Measurements from ENCODE around the gene GPR146.
"Not testable (repeated sequence)": the region's sequence is repeated elsewhere in the genome, so short reads cannot be mapped to it uniquely, and the experiment has no call there.

Gene GPR146

DNA sequence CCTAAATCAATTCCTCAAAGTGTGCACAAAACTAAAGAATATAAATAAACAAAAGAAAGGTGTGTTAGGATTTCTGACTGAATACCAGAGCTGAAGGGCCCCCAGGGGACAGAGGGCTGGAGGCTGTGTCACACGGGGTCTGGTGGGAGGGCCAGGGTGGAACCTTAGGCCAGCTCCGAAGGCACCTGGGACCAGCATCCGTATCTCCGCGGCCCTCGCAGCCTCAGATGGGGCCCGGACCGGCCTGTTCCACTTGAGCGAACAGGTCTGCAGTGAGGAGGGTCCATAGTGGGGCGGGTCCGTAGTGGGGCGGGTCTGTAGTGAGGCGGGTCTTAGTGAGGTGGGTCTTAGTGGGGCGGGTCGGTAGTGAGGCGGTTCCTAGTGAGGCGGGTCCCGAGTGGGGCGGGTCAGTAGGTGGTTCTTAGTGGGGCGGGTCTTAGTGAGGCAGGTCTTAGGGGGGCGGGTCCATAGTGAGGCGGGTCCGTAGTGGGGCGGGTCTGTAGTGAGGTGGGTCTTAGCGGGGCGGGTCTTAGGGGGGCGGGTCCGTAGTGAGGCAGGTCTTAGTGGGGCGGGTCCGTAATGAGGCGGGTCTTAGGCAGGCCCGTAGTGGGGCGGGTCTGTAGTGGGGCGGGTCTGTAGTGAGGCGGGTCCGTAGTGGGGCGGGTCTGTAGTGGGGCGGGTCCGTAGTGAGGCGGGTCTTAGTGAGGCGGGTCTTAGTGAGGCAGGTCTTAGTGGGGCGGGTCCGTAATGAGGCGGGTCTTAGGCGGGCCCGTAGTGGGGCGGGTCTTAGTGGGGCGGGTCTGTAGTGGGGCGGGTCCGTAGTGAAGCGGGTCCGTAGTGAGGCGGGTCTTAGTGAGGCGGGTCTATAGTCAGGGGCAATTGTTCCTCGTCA lies 15.1 kb downstream of the GPR146 start:
- no peak for DNase-seq

DNA sequence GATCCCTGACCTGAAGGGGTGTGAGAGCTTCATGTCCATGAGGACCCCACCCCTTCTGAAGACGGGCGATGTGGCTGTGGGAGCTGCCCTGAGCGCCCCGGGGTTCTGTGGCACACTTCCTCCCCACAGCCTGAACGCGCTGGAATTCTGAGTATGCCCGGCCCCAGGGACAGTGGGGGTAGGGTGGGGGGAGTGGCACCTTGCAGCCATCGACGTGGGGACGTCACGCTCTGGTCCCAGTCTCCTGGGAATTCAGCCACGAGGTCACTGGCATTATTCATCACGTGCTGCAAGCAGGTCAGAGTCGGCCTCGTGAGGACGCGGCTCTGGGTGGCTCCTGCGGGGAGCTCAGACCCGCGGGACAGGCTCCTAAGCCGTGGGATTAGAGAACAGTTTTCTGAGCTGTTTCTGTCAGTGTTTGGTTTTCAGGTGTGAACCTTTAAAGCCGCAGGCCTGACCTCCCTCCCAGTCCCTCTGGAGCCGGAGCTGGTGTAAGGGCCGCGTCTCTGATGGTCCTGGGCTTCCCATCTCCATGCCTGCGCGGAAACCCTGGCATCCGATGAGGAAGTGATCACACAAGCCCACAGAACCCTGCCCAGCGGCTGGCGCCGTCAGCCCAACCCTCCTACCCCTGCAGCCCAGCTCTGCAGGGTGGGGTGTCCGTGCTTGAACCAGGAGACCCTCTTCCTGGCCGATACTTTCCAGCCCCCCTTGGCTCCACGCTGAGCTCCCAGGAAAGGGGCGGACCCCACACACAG lies 16.1 kb downstream of the GPR146 start:
- DNase-seq = no peak

DNA sequence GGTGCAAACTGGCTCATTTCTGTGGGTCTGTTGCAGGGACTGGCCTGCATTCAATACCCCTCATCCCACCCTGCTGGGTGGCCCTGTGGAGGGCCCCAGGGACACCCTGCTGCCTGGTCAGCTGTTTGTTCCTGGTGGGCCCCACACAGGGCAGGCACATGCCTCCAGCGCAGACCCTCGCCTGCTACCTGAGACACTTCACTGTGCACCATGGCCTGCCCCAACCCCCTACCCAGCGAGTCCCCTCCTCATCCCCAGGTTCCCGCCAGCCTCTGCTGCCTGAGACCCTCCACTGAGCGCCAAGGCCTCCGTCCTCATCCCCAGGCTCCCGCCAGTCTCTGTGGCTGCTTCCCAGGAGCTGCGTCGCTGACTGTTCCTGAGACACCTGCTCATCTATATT lies 16.8 kb downstream of the GPR146 start:
- DNase-seq = no peak

DNA sequence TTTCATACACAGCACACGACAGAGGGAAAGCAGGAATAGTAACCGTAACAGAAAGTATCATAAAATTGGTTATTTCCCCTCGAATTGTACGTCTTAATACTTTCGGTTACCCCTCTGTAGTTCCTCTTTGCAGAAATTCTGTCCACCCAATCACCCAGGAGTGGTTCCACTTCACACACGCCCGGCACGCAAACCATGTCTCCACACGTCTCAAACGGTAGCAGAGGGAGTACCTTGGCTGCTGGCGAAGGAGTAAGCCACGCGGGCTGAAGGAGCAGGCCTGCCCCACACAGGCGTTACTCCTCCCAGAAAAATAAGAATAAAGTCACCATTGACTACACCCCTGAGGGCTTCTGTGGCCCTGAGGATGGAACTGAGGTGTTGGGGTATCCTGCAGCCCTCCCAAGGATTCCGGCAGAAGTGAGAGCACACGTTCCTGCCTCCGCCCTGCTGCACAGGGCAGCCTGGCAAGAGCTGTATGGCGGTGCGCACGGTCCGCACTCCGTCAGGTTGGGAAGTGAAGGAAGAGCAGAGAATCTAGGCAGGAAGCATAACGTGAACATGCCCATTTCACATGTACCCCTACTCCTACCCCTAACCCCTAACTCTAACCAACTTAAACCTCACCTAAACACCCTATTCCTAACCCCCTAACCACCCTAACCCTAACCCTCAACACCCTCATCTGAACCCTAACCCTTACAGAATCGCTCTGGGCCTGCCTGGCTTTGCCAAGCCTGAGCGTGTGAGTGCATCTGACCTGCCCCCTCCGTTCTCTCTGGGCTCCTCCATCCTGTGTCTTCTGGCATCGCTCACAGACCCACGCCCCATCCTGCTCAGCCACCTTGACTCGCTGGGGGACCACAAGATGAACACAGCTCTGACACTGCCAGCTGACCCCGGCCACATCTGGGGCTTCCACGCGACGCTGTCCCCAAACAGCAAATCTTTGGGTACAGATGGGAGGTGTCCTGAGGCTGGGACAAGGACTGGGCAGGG lies 18.2 kb downstream of the GPR146 start:
- no peak for DNase-seq

DNA sequence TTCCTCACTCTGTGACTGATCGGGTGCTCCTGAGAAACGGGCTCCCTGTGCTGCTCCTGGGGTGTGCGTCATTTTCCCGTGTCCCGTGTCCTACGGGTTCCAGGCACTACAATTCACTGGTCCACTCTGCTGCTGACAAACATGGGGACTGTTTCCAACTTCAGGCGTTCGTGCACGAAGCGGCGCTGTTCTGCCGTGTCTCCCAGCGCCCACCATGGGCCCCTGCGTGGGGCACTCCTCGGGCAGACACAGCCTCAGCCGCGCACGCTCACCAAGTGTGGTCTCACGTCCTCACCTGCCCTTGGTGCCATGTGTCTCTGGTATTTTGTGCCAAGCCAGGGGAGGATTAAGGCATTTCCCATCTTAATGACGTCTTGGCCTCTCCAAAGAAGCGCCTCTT lies 19.0 kb downstream of the GPR146 start:
- DNase-seq = no peak

DNA sequence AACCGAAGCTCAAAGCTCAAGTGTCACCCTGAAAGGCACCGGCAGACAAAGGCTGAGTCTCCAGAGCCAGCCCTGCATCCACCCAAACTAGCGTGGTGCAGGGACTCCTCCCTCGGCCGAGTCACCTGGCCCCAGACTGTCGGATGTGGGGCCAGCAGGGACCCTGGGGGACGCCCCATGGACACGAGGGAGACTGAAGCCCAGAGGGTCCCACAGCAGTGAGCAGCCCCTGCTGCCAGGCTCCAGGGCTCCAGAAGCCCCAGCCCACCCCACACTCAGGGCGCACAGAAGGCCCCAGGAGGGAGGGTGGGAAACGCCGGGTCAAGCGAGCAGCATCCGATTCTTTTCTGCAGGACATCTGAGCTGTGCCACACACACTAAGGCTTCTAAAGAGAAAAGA lies 20.2 kb downstream of the GPR146 start:
- no peak for DNase-seq

DNA sequence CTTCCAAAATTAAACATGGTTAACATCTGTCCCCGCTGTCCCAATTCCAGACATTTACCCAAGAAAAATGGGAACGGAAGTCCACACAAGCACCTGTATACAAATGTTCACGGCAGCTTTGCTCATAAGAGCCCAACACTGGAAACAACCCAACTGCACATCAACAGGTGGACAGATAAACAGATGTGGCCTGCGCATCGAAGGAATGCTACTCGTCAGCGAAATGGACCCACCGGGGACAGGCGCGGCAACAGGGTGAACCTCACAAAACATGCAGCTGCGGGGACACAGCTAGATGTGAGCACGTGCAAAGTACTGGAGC lies 20.9 kb downstream of the GPR146 start:
- DNase-seq = no peak

DNA sequence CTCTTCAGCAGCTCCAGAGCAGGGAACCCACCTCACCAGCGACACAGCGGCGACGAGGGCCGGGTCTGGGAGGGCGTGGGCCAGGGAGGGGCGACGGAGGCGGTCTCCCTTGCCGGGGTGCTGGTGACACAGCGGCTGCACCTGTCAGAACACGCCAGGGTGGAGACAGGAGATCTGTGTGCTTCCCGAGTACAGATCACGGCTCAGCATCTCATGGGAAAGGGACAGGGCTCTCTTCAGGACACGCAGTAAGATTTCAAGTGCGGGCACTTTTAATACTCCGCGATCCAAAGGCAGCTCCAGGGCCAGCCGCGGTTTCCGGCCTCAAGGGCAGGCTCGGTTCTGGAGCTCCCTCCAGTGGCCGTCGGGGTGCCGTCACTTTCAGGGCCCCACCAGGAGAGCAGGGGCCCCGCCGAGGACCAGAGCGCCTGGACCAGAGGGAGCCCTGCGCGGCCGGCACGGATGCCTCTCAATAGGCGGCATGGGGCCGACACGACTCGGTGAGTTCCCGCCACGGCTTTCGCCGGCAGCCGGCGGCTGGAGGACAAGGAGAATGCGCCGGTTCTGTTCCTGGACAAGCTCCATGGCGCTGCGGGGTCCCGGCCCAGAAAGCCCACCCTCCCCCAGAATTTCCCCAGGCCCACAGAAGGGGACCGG lies 21.4 kb downstream of the GPR146 start:
- no peak for DNase-seq

DNA sequence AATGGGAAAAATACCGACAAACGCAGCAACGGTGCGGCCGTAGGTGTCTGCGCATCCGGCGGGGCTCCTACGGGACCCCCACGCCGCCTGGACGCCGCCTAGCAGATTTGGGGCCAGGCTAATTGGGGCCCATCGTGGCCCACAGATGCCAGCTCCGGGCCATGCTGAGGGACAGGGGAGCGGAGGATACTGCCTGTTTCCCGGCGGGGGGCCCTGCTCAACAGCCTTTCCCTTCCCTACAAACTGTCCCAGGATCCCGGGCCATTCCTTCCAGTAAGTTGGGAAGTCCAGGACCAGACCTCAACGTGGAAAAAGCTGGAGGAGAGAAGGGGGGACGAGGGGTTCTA lies 21.9 kb downstream of the GPR146 start:
- no peak for DNase-seq

DNA sequence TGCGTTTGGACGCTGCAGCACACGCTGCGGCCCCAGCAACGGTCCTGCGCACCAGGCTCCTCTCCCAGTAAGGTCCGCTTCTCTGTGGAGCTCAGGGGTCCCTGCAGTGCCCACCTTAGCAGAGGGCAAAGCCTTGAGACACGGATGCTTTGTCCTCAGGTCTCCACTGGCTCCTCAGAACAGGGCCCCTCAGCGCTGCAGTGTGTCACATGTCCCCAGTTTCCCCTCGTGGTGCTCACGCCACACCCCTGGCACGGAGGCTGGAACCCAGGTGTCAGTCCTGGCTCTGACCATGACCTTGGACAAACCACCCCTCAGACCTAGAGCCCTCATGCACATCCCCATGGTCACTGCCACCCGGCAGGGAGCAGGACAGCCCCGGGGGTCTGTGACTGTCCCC lies 23.7 kb downstream of the GPR146 start:
- DNase-seq = no peak

DNA sequence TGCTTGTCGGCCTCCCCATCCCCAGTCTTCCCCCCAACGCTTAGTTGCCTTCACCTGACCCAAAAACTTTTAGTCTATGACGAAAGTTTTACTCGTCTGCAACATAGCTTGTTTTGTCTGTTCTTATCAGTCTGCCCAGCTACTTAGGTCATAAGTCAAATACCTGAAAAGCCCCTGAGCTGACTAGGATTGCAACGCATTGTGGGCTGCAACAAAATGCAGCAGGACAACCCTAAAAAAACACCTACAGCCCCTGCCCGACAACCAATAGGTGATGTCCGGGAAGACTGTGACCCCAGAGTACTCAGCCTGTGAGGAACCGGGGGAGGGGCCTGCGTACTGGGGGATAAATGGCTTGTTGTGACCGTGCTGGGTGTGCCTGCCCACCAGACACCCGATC lies 24.3 kb downstream of the GPR146 start:
- no peak for DNase-seq

DNA sequence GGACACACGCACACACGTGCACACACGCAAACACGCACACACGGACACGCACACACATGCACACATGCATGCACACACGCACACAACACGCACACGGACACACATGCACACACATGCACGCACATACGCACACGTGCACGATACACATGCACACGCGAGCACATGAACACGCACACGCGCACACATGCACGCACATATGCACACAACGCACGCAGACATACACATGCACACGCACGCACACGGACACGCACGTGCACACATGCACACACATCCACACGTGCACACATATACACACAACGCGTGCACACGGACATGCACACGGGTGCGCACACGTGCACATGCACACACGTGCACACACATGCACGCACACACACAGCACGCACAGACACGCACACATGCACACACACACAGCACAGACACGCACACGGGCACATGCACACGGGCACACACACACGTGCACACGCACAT lies 26.2 kb downstream of the GPR146 start:
- DNase-seq = no peak

DNA sequence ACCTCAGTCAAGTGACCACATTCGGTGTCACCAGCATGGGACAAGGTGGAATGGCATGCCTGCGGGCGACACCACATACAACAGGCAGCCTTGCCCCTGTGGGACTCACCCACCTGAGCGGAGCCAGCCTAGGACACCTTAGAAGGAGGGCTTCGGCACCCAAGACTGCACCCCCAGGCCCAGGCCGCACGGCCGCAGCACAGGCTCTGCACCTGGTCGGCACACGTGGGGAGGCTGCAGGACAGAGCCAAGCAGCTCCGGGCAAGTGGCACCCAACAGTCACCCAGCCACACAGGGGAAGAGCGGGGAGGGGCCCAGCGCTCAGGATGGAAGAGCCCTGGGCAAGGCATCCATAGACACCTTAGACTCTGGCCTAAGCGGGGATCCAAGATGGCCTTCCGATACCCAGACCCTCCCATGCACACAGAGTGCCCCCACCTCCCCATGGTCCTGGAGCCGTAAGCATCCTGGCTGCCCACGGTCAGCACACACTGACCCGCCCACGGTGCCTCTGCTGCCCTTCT lies 27.4 kb downstream of the GPR146 start:
- DNase-seq = no peak

DNA sequence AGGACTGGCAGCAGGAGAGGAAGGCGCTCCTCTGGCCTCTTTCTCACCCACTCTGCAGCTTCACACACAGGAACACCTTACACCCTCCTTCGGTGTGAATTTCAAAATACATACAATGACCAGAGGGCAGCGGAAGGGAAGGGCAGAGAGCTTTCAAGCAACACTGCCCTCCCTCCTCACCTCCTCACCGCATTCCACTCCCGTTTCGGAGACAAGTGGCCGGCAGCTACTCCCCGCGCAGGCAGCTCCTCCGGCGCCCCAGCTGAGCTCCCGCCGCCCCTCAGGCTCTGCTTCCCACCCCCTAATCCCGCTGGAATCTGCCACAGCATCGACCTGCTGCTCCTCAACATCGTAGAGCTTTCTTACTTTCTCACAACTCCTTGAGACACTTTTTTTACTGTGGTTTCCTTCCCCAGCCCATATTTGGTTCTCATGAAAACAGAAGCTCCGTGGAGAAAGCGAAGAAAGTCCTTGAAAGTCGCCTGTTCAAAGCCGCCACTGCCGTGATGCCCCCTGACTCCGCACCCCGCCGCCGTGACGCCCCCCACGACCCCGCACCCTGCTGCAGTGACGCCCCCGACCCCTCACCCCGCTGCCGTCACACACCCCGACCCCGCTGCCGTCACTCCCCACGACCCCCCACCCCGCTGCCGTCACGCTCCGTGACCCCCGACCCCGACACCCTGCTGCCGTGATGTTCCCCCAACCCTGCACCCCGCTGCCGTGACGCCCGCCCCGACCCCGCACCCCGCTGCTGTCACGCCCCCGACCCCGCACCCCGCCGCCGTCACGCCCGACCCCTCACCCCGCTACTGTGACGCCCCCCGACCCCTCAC lies 29.0 kb downstream of the GPR146 start:
- no peak for DNase-seq

DNA sequence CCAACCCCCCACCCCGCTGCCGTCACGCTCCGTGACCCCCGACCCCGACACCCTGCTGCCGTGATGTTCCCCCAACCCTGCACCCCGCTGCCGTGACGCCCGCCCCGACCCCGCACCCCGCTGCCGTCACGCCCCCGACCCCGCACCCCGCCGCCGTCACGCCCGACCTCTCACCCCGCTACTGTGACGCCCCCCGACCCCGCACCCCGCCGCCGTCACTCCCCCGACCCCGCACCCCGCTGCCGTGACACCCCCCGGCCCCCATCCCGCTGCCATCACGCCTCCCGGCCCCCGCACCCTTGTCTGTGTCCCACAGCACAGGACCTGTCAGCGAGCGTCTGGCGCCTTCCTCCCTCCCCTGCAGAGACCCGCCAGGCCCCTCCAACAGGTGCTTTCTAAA lies 29.7 kb downstream of the GPR146 start:
- not testable (repeated sequence) for DNase-seq

DNA sequence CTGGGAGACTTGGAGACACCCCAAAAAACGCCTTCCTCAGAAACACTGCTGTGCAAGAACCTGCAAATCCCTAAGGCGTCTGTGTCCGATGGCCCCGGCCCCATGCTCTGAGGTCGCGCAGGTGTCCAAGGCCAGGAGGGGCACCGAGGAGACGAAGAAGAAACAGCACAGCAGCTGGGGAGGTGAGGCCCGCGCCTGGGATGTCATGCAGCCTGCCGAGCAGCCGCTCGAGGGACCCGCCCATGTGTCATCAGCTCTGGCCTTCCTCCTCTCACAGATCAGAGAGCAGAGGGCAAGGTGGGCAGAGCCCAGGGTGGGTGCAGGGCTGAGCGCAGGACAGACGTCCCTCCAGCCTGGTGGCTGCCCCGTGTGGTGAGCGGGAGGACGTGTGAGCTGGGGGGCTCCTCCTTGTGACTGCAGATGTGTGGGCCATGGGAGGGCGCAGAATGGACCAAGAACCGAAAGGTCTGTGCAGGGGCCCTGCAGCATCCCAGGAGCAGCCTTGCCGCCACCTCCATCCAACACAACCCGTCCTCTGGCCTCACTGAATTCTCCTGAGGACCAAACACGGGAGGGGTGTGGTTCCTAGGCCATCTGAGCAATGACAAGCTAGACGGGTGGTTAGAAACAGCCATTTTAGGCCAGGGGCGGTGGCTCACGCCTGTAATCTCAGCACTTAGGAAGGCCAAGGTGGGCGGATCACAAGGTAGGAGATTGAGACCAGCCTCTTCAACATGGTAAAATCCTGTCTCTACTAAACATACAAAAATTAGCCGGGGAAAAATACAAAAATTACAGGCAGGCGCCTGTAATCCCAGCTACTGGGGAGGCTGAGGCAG lies 30.5 kb downstream of the GPR146 start:
- DNase-seq = no peak

DNA sequence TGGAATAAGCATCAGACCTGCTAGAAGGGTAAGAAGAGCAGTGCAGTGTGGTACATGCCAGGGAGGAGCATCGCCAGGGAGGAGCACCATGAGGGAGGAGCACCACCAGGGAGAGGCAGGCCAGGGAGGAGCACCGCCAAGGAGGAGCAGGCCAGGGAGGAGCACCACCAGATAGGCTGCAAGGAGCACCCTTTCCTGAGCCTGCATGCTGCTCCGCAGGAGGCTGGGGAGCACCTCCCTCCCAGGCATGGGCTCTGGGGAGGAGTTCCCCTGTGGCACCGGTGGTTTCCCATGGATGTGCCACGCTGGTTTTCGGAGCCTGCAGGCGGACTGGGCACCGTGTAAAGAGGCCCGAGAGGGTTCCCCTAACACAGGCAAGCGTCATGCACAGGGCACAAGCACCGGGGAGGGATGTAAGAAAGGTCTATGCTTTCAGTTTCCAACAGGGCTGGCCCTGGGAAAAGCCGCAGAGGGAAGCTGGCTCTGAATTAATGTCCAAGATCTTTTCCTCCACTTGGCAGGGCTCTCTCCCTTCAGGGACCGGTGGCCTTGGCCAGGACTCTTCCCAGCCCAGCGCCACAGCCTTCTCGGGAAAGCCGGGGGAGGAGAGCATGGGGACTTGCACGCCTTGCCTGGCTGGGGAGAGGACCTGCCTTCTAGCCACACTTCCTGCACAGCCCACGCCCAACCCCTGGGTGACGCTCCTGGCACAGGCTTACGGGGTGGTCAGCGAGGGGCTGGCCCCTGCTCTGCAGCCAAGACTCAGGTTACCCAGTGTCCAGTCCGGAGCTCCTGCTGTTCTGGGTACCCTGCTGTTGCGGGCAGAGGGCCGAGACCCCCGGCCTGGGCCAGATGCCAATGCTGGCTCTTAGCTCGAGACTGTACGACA lies 32.1 kb downstream of the GPR146 start:
- no peak for DNase-seq

DNA sequence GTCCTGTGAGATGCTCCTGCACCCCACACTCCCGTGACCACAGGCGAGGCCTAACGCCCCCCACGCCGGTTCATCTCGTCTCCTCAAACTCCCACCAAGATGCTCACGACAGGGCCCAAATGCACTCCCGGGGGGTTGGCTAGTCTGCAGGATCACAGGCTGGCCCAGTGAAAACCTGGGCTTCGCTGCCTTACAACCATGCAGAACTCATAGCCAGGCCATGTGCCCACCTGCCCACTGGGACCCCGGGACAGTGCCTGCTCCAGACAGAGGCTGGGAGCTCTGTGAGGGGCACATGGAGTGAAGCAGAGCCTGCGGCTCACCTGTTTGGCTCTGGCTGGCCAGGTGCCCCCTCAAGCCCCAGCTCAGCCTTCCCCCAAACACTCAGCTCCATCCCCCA lies 34.2 kb downstream of the GPR146 start:
- no peak for DNase-seq

DNA sequence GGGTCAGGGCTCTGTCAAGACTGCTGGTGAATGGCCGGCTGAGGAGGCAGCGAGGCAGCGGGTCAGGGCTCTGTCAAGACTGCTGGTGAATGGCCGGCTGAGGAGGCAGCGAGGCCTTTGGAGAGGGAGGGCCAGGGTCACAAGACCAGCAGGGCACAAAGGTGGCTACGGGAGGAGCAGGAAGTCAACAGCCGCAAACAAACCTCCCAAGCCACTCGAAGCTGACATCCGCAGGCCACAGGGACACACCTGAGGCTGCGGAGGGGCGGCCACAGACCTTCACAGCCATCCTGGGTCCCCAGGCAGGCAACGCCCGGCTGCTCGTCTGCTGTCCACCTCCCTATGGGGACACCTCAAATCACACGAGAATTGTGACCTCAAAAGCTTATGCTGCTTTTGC lies 34.6 kb downstream of the GPR146 start:
- DNase-seq = no peak
